DND-41 (cell line): ENCODE data around the gene PSMC3IP.

Experiments
- EZH2 ChIP-seq: IDR thresholded peaks from 3 replicates; pipeline ENCODE4 v1.6.1; 2012; ENCODE audit warnings: borderline replicate concordance, low read depth, mild to moderate bottlenecking, moderate library complexity, low read length, inconsistent platforms; ENCODE audit not compliant: severe bottlenecking
- TF ChIP-seq, protein P1 (sequence below): IDR thresholded peaks from 2 replicates; pipeline ENCODE4 v1.5.1; 2012; ENCODE audit warnings: borderline replicate concordance, low read length, moderate library complexity, mild to moderate bottlenecking; ENCODE audit not compliant: poor library complexity, severe bottlenecking; ENCODE audit errors: extremely low read depth

DNA sequence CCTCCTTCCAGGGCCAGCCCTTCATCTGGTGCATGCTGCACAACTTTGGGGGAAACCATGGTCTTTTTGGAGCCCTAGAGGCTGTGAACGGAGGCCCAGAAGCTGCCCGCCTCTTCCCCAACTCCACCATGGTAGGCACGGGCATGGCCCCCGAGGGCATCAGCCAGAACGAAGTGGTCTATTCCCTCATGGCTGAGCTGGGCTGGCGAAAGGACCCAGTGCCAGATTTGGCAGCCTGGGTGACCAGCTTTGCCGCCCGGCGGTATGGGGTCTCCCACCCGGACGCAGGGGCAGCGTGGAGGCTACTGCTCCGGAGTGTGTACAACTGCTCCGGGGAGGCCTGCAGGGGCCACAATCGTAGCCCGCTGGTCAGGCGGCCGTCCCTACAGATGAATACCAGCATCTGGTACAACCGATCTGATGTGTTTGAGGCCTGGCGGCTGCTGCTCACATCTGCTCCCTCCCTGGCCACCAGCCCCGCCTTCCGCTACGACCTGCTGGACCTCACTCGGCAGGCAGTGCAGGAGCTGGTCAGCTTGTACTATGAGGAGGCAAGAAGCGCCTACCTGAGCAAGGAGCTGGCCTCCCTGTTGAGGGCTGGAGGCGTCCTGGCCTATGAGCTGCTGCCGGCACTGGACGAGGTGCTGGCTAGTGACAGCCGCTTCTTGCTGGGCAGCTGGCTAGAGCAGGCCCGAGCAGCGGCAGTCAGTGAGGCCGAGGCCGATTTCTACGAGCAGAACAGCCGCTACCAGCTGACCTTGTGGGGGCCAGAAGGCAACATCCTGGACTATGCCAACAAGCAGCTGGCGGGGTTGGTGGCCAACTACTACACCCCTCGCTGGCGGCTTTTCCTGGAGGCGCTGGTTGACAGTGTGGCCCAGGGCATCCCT lies 34.1 kb downstream of the PSMC3IP start:
- TF ChIP-seq, protein P1, sequence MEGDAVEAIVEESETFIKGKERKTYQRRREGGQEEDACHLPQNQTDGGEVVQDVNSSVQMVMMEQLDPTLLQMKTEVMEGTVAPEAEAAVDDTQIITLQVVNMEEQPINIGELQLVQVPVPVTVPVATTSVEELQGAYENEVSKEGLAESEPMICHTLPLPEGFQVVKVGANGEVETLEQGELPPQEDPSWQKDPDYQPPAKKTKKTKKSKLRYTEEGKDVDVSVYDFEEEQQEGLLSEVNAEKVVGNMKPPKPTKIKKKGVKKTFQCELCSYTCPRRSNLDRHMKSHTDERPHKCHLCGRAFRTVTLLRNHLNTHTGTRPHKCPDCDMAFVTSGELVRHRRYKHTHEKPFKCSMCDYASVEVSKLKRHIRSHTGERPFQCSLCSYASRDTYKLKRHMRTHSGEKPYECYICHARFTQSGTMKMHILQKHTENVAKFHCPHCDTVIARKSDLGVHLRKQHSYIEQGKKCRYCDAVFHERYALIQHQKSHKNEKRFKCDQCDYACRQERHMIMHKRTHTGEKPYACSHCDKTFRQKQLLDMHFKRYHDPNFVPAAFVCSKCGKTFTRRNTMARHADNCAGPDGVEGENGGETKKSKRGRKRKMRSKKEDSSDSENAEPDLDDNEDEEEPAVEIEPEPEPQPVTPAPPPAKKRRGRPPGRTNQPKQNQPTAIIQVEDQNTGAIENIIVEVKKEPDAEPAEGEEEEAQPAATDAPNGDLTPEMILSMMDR: no peak
- no peak for TF ChIP-seq EZH2
